ENCODE results near the gene DIMT1. TPM values are rescaled to one million over a fixed set of nuclear protein-coding genes. Genes with fewer than 3 reads are reported as not detected.

The DIMT1 gene
- 69.3 and 83.0 TPM in 2 replicates for total RNA-seq (2014; rRNA removed; shearing (Covaris generic))

- DNase-seq (ENCODE audit: low read depth): peak; percentile 98
Measured at GRCh38 chr5:62403411-62404250, at the start of gene DIMT1. Gene DIMT1 (minus strand): TSS chr5:62403905. CDS start chr5:62403772, 133 bp downstream.

GRCh38 chr5:62450259-62450658 lies 46.6 kb upstream of the DIMT1 start:
- no peak for DNase-seq (ENCODE audit: low read depth)

- DNase-seq (ENCODE audit: low read depth): no peak
Measured at GRCh38 chr5:62448528-62448927, 44.8 kb upstream of the DIMT1 start.

- no peak for DNase-seq (ENCODE audit: low read depth)
Measured at GRCh38 chr5:62432621-62433064, 28.9 kb upstream of the DIMT1 start.

GRCh38 chr5:62431735-62432620 lies 28.3 kb upstream of the DIMT1 start:
- no peak for DNase-seq (ENCODE audit: low read depth)

- DNase-seq (ENCODE audit: low read depth): no peak
Measured at GRCh38 chr5:62424763-62425162, 21.1 kb upstream of the DIMT1 start.

GRCh38 chr5:62421414-62421813 lies 17.7 kb upstream of the DIMT1 start:
- DNase-seq (ENCODE audit: low read depth): no peak

- no peak for DNase-seq (ENCODE audit: low read depth)
Measured at GRCh38 chr5:62419609-62420008, 15.9 kb upstream of the DIMT1 start.

- DNase-seq (ENCODE audit: low read depth): no peak
Measured at GRCh38 chr5:62418462-62419076, 14.9 kb upstream of the DIMT1 start.

GRCh38 chr5:62413711-62414110 lies 10.0 kb upstream of the DIMT1 start:
- DNase-seq (ENCODE audit: low read depth): no peak

- peak; percentile 99 for DNase-seq (ENCODE audit: low read depth)
Measured at GRCh38 chr5:62412549-62413329, 9.0 kb upstream of the DIMT1 start, which contains the start of gene IPO11. Gene IPO11 (plus strand): TSS chr5:62412763. CDS start chr5:62437280, 24,517 bp downstream.

GRCh38 chr5:62395210-62395950 lies 8.3 kb downstream of the DIMT1 start:
- peak; percentile 23 for DNase-seq (ENCODE audit: low read depth)

- no peak for DNase-seq (ENCODE audit: low read depth)
Measured at GRCh38 chr5:62386824-62387223, 16.9 kb downstream of the DIMT1 start.

GRCh38 chr5:62385816-62386400 lies 17.8 kb downstream of the DIMT1 start:
- DNase-seq (ENCODE audit: low read depth): no peak

GRCh38 chr5:62385131-62385530 lies 18.6 kb downstream of the DIMT1 start:
- no peak for DNase-seq (ENCODE audit: low read depth)

GRCh38 chr5:62376064-62376463 lies 27.6 kb downstream of the DIMT1 start:
- DNase-seq (ENCODE audit: low read depth): peak; percentile 12

- DNase-seq (ENCODE audit: low read depth): no peak
Measured at GRCh38 chr5:62375627-62376026, 28.1 kb downstream of the DIMT1 start.

- DNase-seq (ENCODE audit: low read depth): no peak
Measured at GRCh38 chr5:62374090-62374489, 29.6 kb downstream of the DIMT1 start.

- no peak for DNase-seq (ENCODE audit: low read depth)
Measured at GRCh38 chr5:62373382-62373781, 30.3 kb downstream of the DIMT1 start.

- DNase-seq (ENCODE audit: low read depth): no peak
Measured at GRCh38 chr5:62372600-62372999, 31.1 kb downstream of the DIMT1 start.
